Measurements from ENCODE around the gene FOXO6.

DNA sequence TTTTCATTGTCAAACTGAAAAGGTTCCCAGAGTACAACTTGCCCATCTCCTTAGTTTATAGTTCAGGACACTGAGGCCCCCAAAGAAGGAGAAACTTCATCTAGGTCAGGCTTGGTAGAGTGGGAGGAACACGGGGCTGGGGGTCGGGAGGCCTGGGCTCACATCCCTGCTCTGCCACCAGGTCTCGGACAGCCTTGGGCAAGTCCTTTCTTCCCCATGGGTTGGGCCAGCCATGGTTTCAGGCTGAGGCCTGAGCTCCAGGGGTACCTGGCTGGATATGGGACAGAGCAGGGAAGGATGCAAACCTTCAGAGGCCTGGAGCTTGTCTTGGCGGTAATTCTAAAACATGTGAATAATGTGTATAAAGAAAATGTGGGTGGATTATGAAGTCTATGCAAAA, 17.0 kb downstream of the FOXO6 start:
- no peak for TF ChIP-seq TCF7L2 (IDR thresholded peaks at IDR 0.05; ENCODE audit: low read depth, low read length)
- no peak for TF ChIP-seq IRF2 (CRISPR knock-in tag; IDR thresholded peaks at IDR 0.05)
- TF ChIP-seq, protein P1, sequence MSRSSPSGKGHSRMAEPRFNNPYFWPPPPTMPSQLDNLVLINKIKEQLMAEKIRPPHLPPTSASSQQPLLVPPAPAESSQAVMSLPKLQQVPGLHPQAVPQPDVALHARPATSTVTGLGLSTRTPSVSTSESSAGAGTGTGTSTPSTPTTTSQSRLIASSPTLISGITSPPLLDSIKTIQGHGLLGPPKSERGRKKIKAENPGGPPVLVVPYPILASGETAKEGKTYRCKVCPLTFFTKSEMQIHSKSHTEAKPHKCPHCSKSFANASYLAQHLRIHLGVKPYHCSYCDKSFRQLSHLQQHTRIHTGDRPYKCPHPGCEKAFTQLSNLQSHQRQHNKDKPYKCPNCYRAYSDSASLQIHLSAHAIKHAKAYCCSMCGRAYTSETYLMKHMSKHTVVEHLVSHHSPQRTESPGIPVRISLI (CRISPR knock-in tag; IDR thresholded peaks at IDR 0.05; ENCODE audit: borderline replicate concordance), result no peak
- TF ChIP-seq, protein P2, sequence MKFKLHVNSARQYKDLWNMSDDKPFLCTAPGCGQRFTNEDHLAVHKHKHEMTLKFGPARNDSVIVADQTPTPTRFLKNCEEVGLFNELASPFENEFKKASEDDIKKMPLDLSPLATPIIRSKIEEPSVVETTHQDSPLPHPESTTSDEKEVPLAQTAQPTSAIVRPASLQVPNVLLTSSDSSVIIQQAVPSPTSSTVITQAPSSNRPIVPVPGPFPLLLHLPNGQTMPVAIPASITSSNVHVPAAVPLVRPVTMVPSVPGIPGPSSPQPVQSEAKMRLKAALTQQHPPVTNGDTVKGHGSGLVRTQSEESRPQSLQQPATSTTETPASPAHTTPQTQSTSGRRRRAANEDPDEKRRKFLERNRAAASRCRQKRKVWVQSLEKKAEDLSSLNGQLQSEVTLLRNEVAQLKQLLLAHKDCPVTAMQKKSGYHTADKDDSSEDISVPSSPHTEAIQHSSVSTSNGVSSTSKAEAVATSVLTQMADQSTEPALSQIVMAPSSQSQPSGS (CRISPR knock-in tag; IDR thresholded peaks at IDR 0.05), result no peak
- TF ChIP-seq KAT2B (IDR thresholded peaks at IDR 0.05; ENCODE audit: borderline replicate concordance, low read depth, low read length), result no peak
- TF ChIP-seq EP300 (IDR thresholded peaks at IDR 0.05; ENCODE audit: low read depth in 2 of 2, low read length in 2 of 2), result no peak
- no peak for TF ChIP-seq EP300 (CRISPR knock-in tag; IDR thresholded peaks at IDR 0.05; ENCODE audit: borderline replicate concordance)
- no peak for TF ChIP-seq ZNF619 (CRISPR knock-in tag; IDR thresholded peaks at IDR 0.05)
- no peak for TF ChIP-seq ZNF274 (CRISPR knock-in tag; IDR thresholded peaks at IDR 0.05)
- TF ChIP-seq ZNF12 (CRISPR knock-in tag; IDR thresholded peaks at IDR 0.05), result no peak
- TF ChIP-seq CBX5 (CRISPR knock-in tag; IDR thresholded peaks at IDR 0.05; ENCODE audit: borderline replicate concordance), result no peak
- TF ChIP-seq, protein P3, sequence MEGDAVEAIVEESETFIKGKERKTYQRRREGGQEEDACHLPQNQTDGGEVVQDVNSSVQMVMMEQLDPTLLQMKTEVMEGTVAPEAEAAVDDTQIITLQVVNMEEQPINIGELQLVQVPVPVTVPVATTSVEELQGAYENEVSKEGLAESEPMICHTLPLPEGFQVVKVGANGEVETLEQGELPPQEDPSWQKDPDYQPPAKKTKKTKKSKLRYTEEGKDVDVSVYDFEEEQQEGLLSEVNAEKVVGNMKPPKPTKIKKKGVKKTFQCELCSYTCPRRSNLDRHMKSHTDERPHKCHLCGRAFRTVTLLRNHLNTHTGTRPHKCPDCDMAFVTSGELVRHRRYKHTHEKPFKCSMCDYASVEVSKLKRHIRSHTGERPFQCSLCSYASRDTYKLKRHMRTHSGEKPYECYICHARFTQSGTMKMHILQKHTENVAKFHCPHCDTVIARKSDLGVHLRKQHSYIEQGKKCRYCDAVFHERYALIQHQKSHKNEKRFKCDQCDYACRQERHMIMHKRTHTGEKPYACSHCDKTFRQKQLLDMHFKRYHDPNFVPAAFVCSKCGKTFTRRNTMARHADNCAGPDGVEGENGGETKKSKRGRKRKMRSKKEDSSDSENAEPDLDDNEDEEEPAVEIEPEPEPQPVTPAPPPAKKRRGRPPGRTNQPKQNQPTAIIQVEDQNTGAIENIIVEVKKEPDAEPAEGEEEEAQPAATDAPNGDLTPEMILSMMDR (CRISPR knock-in tag; IDR thresholded peaks at IDR 0.05), result no peak

Data from HepG2 (cell line).